ENCODE results near the gene SCLY. TPM values are rescaled to one million over a fixed set of nuclear protein-coding genes. Genes with fewer than 3 reads are reported as not detected.
"Not testable (repeated sequence)": the region's sequence is repeated elsewhere in the genome, so short reads cannot be mapped to it uniquely, and the experiment has no call there.

Gene SCLY
- polyA plus RNA-seq, 4 donors, result 21.6 to 33.9 (median 32.1) TPM

- no peak for DNase-seq (ENCODE audit: low read depth in 4 of 4, low spot score in 2 of 4)
Measured at GRCh38 chr2:238106698-238107524, 46.1 kb downstream of the SCLY start.

- no peak for DNase-seq (ENCODE audit: low read depth in 4 of 4, low spot score in 2 of 4)
Measured at GRCh38 chr2:238107525-238108422, 47.0 kb downstream of the SCLY start.

- DNase-seq (ENCODE audit: low read depth in 4 of 4, low spot score in 2 of 4), result no peak
Measured at GRCh38 chr2:238108423-238109183, 47.8 kb downstream of the SCLY start.

- no peak for DNase-seq (ENCODE audit: low read depth in 4 of 4, low spot score in 2 of 4)
Measured at GRCh38 chr2:238113611-238114010, 52.8 kb downstream of the SCLY start.

GRCh38 chr2:238114331-238114841 lies 53.6 kb downstream of the SCLY start:
- no peak for DNase-seq (ENCODE audit: low read depth in 4 of 4, low spot score in 2 of 4)

GRCh38 chr2:238114851-238115660 lies 54.3 kb downstream of the SCLY start:
- no peak for DNase-seq (ENCODE audit: low read depth in 4 of 4, low spot score in 2 of 4)

- DNase-seq (ENCODE audit: low read depth in 4 of 4, low spot score in 2 of 4), result not testable (repeated sequence)
Measured at GRCh38 chr2:238115709-238116108, 54.9 kb downstream of the SCLY start.

- no peak for DNase-seq (ENCODE audit: low read depth in 4 of 4, low spot score in 2 of 4)
Measured at GRCh38 chr2:238116298-238117198, 55.7 kb downstream of the SCLY start.

GRCh38 chr2:238117199-238118154 lies 56.7 kb downstream of the SCLY start:
- DNase-seq (ENCODE audit: low read depth in 4 of 4, low spot score in 2 of 4), result no peak

- no peak for DNase-seq (ENCODE audit: low read depth in 4 of 4, low spot score in 2 of 4)
Measured at GRCh38 chr2:238119756-238120462, 59.1 kb downstream of the SCLY start.

GRCh38 chr2:238120463-238121298 lies 59.9 kb downstream of the SCLY start:
- no peak for DNase-seq (ENCODE audit: low read depth in 4 of 4, low spot score in 2 of 4)

GRCh38 chr2:238121511-238122286 lies 60.9 kb downstream of the SCLY start:
- DNase-seq (ENCODE audit: low read depth in 4 of 4, low spot score in 2 of 4), result no peak

GRCh38 chr2:238122287-238123217 lies 61.8 kb downstream of the SCLY start:
- DNase-seq (ENCODE audit: low read depth in 4 of 4, low spot score in 2 of 4), result no peak

Measured in left renal cortex interstitium (tissue), 4 donors.